Spleen (tissue), 11 donors: ENCODE results near the gene SLC26A11. TPM values are rescaled to one million over a fixed set of nuclear protein-coding genes. Genes with fewer than 3 reads are reported as not detected.
A peak's percentile ranks its signal among the peaks of the same experiment; 100 is the strongest.

Source experiments
- DNase-seq: peaks from one replicate; pipeline ENCODE4 v3.0.0-alpha.2; 2020
- H3K27ac ChIP-seq, 8 donors: fragments of 200-600 bp; sonication (generic) in 7 of 8; 1 replicate in 4 of 8; 2 replicates in 4 of 8; pipeline versions ENCODE4 v1.5.0 to v1.8.0; 2016 to 2021; ENCODE audit warnings: inconsistent platforms in 4 of 8, mild to moderate bottlenecking in 4 of 8, moderate library complexity in 1 of 8
- H3K27me3 ChIP-seq, 7 donors: fragments of 200-600 bp; sonication (generic) in 6 of 7; replicated peaks in 1 of 7; 1 replicate in 4 of 7; 2 replicates in 3 of 7; pipeline versions ENCODE4 v1.5.0 to v1.8.0; 2016 to 2021; ENCODE audit warnings: inconsistent platforms in 3 of 7, mild to moderate bottlenecking in 1 of 7
- H3K36me3 ChIP-seq, 6 donors: fragments of 200-600 bp; sonication (generic) in 5 of 6; 1 replicate in 4 of 6; 2 replicates in 2 of 6; pipeline versions ENCODE4 v1.5.0 to v1.8.0; 2016 to 2021; ENCODE audit warnings: inconsistent platforms in 2 of 6
- H3K4me1 ChIP-seq, 6 donors: fragments of 200-600 bp; sonication (generic) in 5 of 6; 1 replicate in 3 of 6; 2 replicates in 3 of 6; pipeline versions ENCODE4 v1.5.0 to v1.8.0; 2016 to 2021; ENCODE audit warnings: inconsistent platforms in 3 of 6
- H3K4me3 ChIP-seq, 8 donors: fragments of 200-600 bp; sonication (generic) in 7 of 8; 1 replicate in 4 of 8; 2 replicates in 4 of 8; pipeline versions ENCODE4 v1.5.0 to v1.8.0; 2016 to 2021; ENCODE audit warnings: inconsistent platforms in 4 of 8, mild to moderate bottlenecking in 4 of 8, moderate library complexity in 2 of 8
- H3K9me3 ChIP-seq, 8 donors: fragments of 200-600 bp; sonication (generic) in 7 of 8; 1 replicate in 4 of 8; 2 replicates in 4 of 8; pipeline versions ENCODE4 v1.5.0 to v1.8.0; 2016 to 2021; ENCODE audit warnings: inconsistent platforms in 4 of 8
- CTCF ChIP-seq, 11 experiments: fragments of 200-600 bp in 7 of 11; fragments of 450-650 bp in 4 of 11; sonication (generic) in 4 of 11; IDR thresholded peaks in 8 of 11; conservative IDR thresholded peaks in 3 of 11; 1 replicate in 7 of 11; 2 replicates in 4 of 11; pipeline versions ENCODE4 v1.4.0 to v1.8.0; 2016 to 2021; ENCODE audit warnings: antibody characterized with exemption in 11 of 11, inconsistent platforms in 4 of 11, mild to moderate bottlenecking in 1 of 11
- POLR2A ChIP-seq, 3 donors: fragments of 450-650 bp; IDR thresholded peaks; one replicate each; pipeline ENCODE4 v1.5.1; 2017; ENCODE audit warnings: antibody characterized with exemption in 3 of 3, mild to moderate bottlenecking in 1 of 3
- POLR2AphosphoS5 ChIP-seq, 3 donors: sonication (generic); formaldehyde crosslinking; IDR thresholded peaks; one replicate each; pipeline ENCODE4 v1.5.1; 2017; ENCODE audit warnings: antibody characterized with exemption in 3 of 3
- WGBS, 5 donors: extraction: QIAGEN DNeasy Blood & Tissue Kit in 3 of 5; methylation state at CpG; one replicate each; pipeline versions ENCODE4 v1.1.5 to v1.1.7; 2013 to 2018; 5-methylcytosine and 5-hydroxymethylcytosine counted together
- intact Hi-C: fragments of 100-400 bp; cut with DNase I; formaldehyde crosslinking; loops from one replicate; pipeline ENCODE4 v1.15.0; 2023; ENCODE audit warnings: low total_unique reads
- polyA plus RNA-seq, 3 donors: library from polyadenylated mRNA; stranded (reverse); fragments of 200-250 nt; gene quantifications; one replicate each; pipeline ENCODE4 v1.2.1, GENCODE V29; 2013
- total RNA-seq, 7 donors: library from RNA; depleted of rRNA in 3 of 7; stranded (reverse); fragments of >200 nt in 3 of 7; fragmentation: NEBNext Ultra II Directional in 4 of 7; extraction: Animal tissue kit (Norgen Biotek cat#: 25700) in 4 of 7; gene quantifications; one replicate each; pipeline versions ENCODE4 v1.1.0 to v1.2.1, GENCODE V29; 2016 to 2021
- donor health status: healthy with polysubstance abuse.
- donor health status: DM: no; HTN: no; CAD: no; lungs with moderate emphysema.
- donor health status: DM: no; HTN: no; CAD: no.
- donor health status: Bipolar disorder and iron deficiency.
- donor health status: healthy.
- donor health status: DM: no; HTN: no; CAD: no.
- donor health status: DM: yes; HTN: yes; CAD: no.

Gene SLC26A11
- total and polyA plus RNA-seq, 10 donors, result 6.8 to 39.7 (median 30.5) TPM

- no peak for TF ChIP-seq POLR2AphosphoS5 (IDR thresholded peaks at IDR 0.05)
- no peak for TF ChIP-seq CTCF (IDR thresholded peaks at IDR 0.05 in 8 of 11, conservative IDR thresholded peaks at IDR 0.05 in 3 of 11)
- no peak for TF ChIP-seq POLR2A (IDR thresholded peaks at IDR 0.05)
- H3K36me3 ChIP-seq, result peaks cover 0 to 48% (median 8%) of the 10 kb centered on the region in 6 donors
- peak overlapping the region in 1 of 8 donors; percentile 97 for H3K27ac ChIP-seq
- intact Hi-C loops, result no loop called here
- H3K27me3 ChIP-seq, result peaks cover 0 to 16% (median 0%) of the 10 kb centered on the region in 7 donors
- DNase-seq, result peak; percentile 74
- WGBS, 5 donors, result 83 to 88% (median 86%) methylated on average over 24 to 29 of the region's 29 CpGs
- H3K9me3 ChIP-seq, result no peaks in the 10 kb centered on the region
- peak overlapping the region in 7 of 8 donors; percentile 69 to 98 (median 88) for H3K4me3 ChIP-seq
- H3K4me1 ChIP-seq, result peaks cover 12 to 68% (median 37%) of the 10 kb centered on the region in 6 donors
These were observed 1.3 kb downstream of the SLC26A11 start for GRCh38 chr17:80221351-80222105.

- H3K27me3 ChIP-seq, result peaks cover 0 to 16% (median 0%) of the 10 kb centered on the region in 7 donors
- no peak for TF ChIP-seq POLR2A (IDR thresholded peaks at IDR 0.05)
- no peak for TF ChIP-seq CTCF (IDR thresholded peaks at IDR 0.05 in 8 of 11, conservative IDR thresholded peaks at IDR 0.05 in 3 of 11)
- TF ChIP-seq POLR2AphosphoS5 (IDR thresholded peaks at IDR 0.05), result no peak
- peaks cover 12 to 58% (median 36%) of the 10 kb centered on the region in 6 donors for H3K4me1 ChIP-seq
- no peaks in the 10 kb centered on the region for H3K9me3 ChIP-seq
- 87 to 93% (median 90%) methylated on average over 18 of the region's 18 CpGs for WGBS, 5 donors
- H3K27ac ChIP-seq, result no peak overlapping the region
- intact Hi-C loops, result no loop called here
- H3K4me3 ChIP-seq, result no peak overlapping the region
- DNase-seq, result no peak
- peaks cover 0 to 47% (median 0%) of the 10 kb centered on the region in 6 donors for H3K36me3 ChIP-seq
These were observed 2.3 kb downstream of the SLC26A11 start for GRCh38 chr17:80222376-80223141.

- intact Hi-C loops, result no loop called here
- DNase-seq, result no peak
- no peak for TF ChIP-seq POLR2AphosphoS5 (IDR thresholded peaks at IDR 0.05)
- TF ChIP-seq POLR2A (IDR thresholded peaks at IDR 0.05), result no peak
- TF ChIP-seq CTCF (IDR thresholded peaks at IDR 0.05 in 8 of 11, conservative IDR thresholded peaks at IDR 0.05 in 3 of 11), result no peak
- Histone ChIP-seq H3K4me3 (no peak overlapping the region), H3K36me3 (peaks cover 0 to 47% (median 0%) of the 10 kb centered on the region in 6 donors), H3K27ac (no peak overlapping the region), H3K27me3 (peaks cover 0 to 16% (median 0%) of the 10 kb centered on the region in 7 donors), H3K4me1 (peaks cover 12 to 51% (median 30%) of the 10 kb centered on the region in 6 donors), H3K9me3 (no peaks in the 10 kb centered on the region)
- 87 to 96% (median 94%) methylated on average over 14 to 18 of the region's 18 CpGs for WGBS, 5 donors
These were observed 3.1 kb downstream of the SLC26A11 start for GRCh38 chr17:80223142-80223815.
